UCSD-AML1 (cell line): ENCODE data around the gene ZNF521.

ENCODE experiments used
- DNase-seq: peaks from one replicate; lab custom pipeline; 2025; ENCODE audit not compliant: unreplicated experiment; lab: John Stamatoyannopoulos, UW

Gene ZNF521

GRCh38 chr18:25133879-25134278 is 218.1 kb downstream of the ZNF521 start:
- DNase-seq, result no peak

- DNase-seq, result no peak
Measured at GRCh38 chr18:25132786-25133496, 219.0 kb downstream of the ZNF521 start.

- DNase-seq, result no peak
Measured at GRCh38 chr18:25126751-25127150, 225.2 kb downstream of the ZNF521 start.

- DNase-seq, result no peak
Measured at GRCh38 chr18:25125680-25126079, 226.3 kb downstream of the ZNF521 start.

GRCh38 chr18:25123438-25124232 is 228.3 kb downstream of the ZNF521 start:
- DNase-seq, result no peak

GRCh38 chr18:25121442-25121841 is 230.5 kb downstream of the ZNF521 start:
- DNase-seq, result no peak

- no peak for DNase-seq
Measured at GRCh38 chr18:25113566-25113965, 238.4 kb downstream of the ZNF521 start.

GRCh38 chr18:25112821-25113434 is 239.0 kb downstream of the ZNF521 start:
- no peak for DNase-seq

- DNase-seq, result no peak
Measured at GRCh38 chr18:25111377-25112288, 240.3 kb downstream of the ZNF521 start.

- DNase-seq, result no peak
Measured at GRCh38 chr18:25109484-25109883, 242.5 kb downstream of the ZNF521 start.

- no peak for DNase-seq
Measured at GRCh38 chr18:25103468-25104155, 248.4 kb downstream of the ZNF521 start.

- DNase-seq, result no peak
Measured at GRCh38 chr18:25102662-25103061, 249.3 kb downstream of the ZNF521 start.

- no peak for DNase-seq
Measured at GRCh38 chr18:25100418-25100817, 251.5 kb downstream of the ZNF521 start.

- no peak for DNase-seq
Measured at GRCh38 chr18:25099895-25100294, 252.1 kb downstream of the ZNF521 start.

- DNase-seq, result peak; percentile 47
Measured at GRCh38 chr18:25097569-25098056, 254.4 kb downstream of the ZNF521 start.

- DNase-seq, result no peak
Measured at GRCh38 chr18:25097057-25097456, 254.9 kb downstream of the ZNF521 start.

GRCh38 chr18:25093141-25093540 is 258.8 kb downstream of the ZNF521 start:
- no peak for DNase-seq

GRCh38 chr18:25089470-25089869 is 262.5 kb downstream of the ZNF521 start:
- DNase-seq, result no peak

- DNase-seq, result no peak
Measured at GRCh38 chr18:25086876-25087275, 265.1 kb downstream of the ZNF521 start.

GRCh38 chr18:25081001-25081400 is 271.0 kb downstream of the ZNF521 start:
- DNase-seq, result no peak
